ENCODE measurements around the gene TRAK1.

DNA sequence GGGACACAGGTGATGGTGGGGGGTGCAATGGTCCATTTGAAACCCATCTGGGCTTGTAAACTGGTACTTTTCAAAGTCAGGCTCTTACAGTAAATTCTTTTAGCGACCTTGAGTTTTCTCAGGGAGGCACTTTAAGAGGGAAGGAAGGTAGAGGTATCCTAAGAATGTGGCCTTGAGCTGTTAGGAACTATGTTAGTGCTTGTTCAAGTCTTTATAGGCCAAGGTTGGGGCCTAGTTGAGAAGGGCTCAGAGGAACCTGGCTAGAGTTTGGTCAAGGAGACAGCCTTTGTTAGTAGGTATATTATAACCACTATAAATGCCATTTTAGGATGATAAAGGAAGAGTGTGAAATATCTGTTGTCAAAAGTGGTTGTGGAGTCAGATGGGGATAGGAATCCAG lies 184.1 kb downstream of the TRAK1 start:
- TF ChIP-seq, protein P1, sequence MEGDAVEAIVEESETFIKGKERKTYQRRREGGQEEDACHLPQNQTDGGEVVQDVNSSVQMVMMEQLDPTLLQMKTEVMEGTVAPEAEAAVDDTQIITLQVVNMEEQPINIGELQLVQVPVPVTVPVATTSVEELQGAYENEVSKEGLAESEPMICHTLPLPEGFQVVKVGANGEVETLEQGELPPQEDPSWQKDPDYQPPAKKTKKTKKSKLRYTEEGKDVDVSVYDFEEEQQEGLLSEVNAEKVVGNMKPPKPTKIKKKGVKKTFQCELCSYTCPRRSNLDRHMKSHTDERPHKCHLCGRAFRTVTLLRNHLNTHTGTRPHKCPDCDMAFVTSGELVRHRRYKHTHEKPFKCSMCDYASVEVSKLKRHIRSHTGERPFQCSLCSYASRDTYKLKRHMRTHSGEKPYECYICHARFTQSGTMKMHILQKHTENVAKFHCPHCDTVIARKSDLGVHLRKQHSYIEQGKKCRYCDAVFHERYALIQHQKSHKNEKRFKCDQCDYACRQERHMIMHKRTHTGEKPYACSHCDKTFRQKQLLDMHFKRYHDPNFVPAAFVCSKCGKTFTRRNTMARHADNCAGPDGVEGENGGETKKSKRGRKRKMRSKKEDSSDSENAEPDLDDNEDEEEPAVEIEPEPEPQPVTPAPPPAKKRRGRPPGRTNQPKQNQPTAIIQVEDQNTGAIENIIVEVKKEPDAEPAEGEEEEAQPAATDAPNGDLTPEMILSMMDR (IDR thresholded peaks at IDR 0.05), result no peak
- TF ChIP-seq EZH2 (IDR thresholded peaks at IDR 0.05; ENCODE audit: borderline replicate concordance, insufficient read depth, low read depth, low read length, poor library complexity, severe bottlenecking), result no peak

All from B cell (primary cell).